Raji (cell line): ENCODE data around the gene GPR158.

Experiments used
- POLR2A ChIP-seq: IDR thresholded peaks from 2 replicates; pipeline ENCODE4 v1.6.1; 2011; ENCODE audit warnings: low read depth, low read length, control low read depth; ENCODE audit not compliant: insufficient read depth

Gene GPR158

DNA sequence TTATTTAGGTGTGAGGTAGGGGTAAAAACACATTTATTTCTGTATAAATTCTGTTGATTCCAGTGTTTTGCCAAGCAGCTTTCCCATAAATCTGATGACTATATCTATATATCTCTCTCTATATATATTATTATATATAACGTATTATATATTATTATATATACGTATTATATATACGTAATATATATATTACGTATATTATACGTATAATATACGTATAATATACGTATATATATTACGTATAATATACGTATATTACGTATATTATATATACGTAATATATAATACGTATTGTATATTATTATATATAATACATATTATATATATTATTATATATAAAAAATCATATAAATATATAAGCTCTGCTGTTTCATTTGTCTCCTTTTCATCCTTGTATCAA is 163.5 kb downstream of the GPR158 start:
- no peak for TF ChIP-seq POLR2A

DNA sequence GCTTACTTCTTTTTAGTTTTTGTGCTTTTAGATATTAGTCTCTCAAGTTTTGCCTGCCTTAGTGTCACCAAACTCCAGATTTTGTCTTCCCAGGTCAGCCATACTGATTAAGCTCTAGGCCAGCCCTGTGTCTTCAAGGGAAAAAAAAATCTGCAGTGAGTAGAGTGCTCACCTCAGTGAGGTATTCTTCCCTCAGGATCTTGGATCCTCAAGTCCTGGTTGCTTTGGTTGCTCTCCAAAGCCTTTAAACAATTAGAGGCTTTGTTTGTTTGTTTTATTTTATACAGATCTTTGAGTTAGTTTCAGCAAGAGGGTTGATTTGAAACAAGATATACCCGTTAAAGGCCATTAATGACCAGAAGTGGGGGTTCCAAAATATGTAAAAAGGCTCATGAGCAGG is 165.2 kb downstream of the GPR158 start:
- TF ChIP-seq POLR2A, result no peak

DNA sequence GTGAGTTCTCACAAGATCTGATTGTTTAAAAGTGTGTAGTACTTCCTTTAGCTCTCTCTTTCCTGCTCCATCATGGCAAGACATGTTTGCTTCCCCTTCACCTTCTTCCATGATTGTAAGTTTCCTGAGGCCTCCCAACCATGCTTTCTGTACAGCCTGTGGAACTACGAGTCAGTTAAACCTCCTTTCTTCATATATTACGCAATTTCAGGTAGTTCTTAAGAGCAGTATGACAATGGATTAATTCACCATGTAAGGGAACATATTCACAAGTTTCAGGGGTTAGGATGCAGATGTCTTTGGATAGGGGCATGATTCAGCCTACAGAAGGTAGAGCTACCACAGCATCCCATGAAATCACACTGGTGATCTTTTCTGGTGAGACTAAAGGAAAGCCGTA is 174.7 kb downstream of the GPR158 start:
- no peak for TF ChIP-seq POLR2A

DNA sequence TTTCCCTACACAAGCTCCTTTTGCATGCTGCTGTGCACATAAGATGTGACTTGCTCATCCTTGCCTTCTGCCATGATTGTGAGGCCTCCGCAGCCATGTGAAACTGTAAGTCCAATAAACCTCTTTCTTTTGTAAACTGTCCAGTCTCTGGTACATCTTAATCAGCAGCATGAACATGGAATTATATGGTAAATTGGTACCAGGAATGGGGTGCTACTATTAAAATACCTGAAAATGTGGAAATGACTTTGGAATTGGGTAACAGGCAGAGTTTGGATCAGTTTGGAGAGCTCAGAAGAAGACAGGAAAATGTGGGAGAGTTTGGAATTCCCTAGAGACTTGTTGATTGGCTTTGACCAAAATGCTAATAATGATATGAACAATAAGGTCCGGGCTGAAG is 181.8 kb downstream of the GPR158 start:
- no peak for TF ChIP-seq POLR2A

DNA sequence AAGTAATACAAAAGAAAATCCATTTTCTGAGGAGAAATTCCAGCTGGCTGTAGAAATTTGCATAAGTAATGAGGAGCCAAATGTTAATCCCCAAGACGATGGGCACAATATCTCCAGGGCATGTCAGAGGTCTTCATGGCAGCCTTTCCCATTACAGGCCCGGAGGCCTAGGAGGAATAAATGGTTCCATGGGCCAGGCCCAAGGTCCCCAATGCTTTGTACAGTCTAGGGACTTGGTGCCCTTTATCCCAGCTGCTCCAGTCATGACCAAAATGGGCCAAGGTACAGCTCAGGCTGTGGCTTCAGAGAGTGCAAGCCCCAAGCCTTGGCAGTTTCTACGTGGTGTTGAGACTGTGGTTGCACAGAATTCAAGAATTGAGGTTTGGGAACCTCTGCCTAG is 182.5 kb downstream of the GPR158 start:
- no peak for TF ChIP-seq POLR2A

DNA sequence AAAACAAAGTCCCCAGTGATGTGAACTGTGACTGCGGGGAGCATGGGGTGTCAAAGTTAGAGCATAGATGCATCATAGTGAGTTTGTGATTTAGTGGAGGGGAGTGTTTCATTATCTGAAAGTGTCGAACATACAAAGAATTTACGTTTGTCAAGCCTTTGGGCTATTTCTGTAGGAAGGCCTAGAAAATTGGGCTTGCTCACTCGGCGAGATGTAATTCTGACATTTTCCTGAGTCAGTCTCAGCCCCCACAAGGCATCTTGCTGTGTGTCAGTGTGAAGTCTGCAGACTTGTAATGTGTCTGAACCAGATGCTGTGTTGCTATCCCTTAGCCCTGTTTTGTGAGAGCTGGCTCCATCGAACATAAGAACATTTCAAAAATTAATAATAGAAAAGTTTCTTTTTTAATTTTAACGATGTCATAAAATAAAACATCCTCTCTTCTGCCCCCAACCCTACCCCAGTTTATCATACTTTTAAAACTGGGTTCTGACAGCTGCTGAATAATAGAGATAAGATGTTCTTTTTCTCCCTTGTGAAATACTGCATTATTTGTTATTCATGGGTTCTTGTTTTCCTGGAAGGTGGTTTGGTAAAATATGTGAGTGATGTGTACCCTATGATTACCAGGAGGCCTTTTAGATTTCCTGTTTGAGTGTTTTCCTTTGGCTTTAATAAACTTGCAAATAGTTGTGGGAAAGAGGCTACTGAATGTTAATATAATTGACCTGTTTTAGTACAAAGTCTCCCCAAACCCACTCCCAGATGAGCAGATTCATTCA is 207.4 kb downstream of the GPR158 start:
- no peak for TF ChIP-seq POLR2A

DNA sequence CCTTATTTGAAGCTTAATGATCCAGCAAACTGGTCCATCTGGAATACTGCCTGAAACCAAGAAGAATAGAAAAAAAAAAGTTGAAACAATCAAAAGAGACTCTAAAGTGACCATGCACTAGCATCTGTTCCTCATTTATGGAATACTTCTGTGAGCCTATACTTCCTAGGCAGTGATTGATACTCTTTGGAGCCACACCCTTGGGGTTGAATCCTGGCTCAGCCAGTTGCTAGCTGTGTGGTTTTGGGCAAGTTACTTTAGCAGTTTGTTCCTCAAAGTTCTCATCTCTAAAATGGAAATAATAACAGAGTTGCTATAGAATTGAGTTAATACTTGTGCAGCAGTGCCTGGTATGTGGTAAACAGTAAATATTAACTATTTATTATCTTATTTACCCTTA is 208.9 kb downstream of the GPR158 start:
- no peak for TF ChIP-seq POLR2A

DNA sequence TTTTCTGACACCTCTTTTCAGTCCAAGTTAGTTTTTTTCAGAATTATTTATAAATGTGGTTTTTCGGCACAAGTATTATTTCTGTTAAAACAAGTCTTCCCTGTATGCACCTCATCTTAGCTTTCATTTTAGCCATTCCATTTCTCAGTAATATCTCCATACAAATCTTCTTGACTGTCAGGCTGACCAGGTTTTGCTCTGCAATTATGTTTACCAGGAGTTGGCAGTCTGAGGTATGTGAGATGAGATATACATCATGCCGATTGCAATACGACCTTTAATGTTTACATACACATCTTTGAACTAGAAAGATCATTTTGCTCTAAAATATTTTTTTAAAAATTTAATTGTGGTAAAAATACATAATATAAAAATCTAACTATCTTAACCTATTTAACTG is 209.8 kb downstream of the GPR158 start:
- no peak for TF ChIP-seq POLR2A

DNA sequence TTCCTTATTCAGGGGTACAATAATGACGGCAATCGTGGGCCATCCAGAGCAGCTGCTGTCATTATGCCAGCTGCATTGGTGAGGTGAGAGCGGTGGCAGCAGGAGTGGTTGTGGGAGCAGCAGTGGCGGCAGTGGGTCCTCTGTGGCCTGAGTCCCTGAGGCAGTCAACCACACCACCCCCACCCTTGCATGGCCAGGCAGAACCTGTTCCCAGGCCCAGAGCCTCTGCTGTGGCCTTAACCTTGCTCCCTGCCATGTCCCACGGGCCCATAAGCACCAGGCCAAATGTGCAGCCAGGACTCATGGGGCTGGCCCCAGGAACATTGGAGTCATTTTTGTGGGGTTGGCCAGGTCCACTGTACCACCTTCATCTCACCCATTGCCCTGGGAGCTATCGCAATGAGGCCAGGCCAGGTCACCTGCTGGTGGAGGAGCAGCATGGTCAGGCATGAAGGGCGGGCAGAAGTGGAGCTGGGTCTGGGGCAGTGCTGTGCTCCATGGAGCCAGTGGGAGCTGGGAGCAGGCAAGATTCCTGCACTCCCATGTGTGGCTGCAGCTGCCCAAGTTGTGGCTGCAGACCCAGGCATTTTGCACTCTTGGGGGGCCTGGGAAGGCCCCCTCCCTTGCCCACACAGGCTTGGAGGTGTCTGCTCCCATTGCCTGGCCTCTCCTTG is 213.5 kb downstream of the GPR158 start:
- no peak for TF ChIP-seq POLR2A

DNA sequence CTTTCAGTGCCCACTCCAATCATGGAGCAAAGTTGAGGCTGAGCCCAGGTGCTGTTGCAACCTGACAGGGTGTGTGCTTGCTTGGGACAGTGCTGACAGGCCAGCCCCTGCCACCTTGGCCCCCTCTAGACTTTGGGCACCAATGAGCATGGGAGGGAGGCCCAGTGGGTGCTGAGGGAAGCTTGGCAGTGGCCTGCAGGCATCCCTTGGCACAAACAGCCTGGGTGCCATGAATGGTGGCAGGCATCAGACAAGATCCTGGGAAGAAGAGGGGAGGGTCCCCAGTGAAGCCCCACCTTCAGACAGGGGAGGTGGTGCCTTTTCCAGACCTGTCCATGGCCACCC is 214.0 kb downstream of the GPR158 start:
- no peak for TF ChIP-seq POLR2A

DNA sequence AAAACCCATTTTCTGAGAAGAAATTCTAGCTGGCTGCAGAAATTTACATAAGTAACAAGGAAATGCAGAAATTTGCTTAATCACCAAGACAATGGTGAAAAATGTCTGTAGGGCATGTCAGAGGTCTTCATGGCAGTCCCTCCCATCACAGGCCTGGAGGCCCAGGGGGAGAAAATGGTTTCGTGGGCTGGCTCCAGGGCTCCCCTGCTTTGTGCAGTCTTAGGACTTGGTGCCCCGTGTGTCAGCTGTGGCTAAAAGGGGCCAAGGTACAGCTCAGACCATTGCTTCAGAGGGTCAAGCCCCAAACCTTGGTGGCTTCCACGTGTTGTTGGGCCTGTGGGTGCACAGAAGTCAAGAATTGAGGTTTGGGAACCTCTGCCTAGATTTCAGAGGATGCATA is 215.9 kb downstream of the GPR158 start:
- no peak for TF ChIP-seq POLR2A

DNA sequence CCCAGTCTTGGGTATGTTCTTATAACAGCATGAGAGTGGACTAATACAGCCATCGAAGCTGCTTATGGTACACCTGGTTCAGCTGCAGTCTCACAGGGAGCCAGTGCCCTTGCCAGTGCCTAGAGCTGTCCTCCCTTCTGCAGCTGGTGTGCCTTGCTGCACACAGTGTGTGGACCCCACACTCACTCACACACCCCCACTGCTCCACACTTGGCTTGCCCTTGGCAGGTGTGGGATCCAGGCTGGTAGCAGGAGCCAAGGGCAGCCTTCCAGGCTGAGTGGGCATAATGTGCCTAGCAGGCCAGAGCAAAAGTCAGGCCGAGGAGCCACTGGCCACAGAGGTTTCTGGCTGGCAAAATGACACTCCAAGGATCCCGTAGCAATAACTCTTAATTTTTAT is 217.3 kb downstream of the GPR158 start:
- TF ChIP-seq POLR2A, result no peak

DNA sequence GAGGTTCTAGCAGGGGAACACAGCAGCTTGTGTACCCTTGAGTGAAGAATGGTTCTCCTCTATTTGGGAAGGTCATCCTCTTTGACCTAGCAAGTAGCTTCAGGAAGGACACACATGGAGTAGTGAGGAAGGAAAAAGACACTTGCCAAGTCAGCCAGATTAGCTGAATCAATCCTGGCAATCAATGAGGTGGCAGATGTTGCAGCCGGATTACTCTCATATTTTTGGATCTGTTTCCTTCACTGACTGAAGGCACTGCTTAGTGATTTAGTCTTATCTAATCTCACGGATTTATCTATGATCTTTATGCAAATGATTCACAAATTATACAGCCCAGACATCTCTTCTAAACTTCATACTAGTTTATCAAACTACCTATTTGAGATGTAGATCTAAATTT is 218.8 kb downstream of the GPR158 start:
- no peak for TF ChIP-seq POLR2A

DNA sequence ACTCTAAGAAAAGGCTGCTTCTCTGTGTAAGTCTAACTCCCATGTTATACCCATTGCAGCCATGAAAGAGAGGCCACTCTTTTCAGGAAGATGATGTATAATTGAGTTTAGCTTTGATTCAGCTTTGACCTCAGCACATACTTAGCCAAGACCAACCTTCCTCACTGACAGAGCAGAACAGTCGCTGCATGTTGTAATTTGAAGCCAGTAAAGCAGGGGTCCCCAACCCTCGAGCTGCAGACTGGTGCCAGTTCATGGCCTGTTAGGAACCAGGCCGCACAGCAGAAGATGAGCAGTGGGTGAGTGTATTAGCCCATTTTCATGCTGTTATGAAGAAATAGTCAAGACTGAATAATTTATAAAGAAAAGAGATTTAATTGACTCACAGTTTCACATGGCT is 223.9 kb downstream of the GPR158 start:
- no peak for TF ChIP-seq POLR2A

DNA sequence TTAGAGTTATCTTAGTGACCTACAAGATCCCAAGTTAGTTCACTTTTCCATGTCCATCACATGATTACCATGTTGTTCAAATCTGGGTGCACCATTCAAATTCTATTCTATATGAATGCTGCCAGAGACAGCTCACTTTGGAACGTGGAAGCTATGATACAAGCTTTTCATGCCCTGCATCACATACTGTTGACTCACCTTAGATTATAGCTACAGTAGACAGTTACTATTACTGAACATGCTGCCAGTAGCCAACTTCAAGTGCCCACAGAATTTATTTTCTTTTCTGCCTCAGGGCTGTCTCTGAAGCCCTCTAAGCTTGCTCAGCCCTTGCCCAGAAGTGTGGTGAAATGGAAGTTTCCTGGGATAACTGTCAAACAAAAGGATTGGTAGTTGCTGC is 231.1 kb downstream of the GPR158 start:
- TF ChIP-seq POLR2A, result no peak

DNA sequence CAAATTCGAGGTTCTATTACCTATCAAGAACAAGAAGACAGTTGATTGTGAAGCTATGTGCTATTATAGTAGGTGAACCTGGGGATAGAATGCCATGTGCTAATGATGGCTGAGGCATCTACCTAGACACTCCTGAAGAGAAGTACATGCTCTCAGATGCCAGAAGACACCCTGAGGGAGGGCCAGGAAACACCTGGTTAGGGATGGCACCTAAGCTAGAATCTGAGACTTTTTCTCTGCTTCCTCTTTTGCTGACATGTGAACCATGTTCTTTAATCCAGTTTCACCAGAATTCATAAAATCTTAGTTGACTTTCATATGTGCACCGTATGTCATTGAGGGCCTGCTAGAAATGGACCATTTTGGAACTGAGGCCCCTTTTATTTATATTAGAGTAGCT is 242.8 kb downstream of the GPR158 start:
- TF ChIP-seq POLR2A, result no peak

DNA sequence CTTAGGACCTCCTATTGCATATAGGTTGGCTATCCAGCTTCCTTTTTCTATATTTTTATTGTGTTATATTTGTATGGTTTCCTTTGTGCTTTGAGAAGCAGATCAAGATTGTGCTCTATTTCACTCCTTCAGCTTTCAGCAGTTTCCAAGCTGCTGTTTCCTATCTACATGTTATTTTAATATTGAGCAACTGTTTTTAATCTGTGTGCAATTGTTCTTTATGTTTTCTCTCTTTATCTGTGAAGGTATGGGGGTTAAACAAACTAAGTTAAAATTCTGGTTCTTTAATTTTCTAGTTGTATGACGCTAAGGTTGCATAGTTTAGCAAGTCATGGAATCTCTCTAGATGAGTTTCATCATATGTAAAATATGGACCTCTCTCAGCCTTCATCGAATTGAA is 251.0 kb downstream of the GPR158 start:
- no peak for TF ChIP-seq POLR2A
